ENCODE measurements around the gene MCM3AP.

The MCM3AP gene

DNA sequence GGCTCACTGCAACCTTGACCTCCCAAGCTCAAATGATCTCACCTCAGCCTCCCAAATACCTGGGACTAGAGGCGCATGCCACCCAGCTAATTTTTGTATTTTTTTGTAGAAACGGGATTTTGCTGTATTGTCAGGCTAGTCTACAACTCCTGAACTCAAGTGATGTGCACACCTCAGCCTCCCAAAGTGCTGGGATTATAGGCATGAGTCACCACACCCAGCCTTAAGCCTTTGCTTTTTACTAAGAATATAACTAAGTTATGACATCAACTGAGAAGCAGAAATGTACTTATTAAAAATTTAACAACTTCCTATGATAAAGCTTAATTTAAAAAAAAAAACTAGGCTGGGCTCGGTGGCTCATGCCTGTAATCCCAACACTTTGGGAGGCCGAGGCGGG, 47.9 kb downstream of the MCM3AP start:
- Histone ChIP-seq H3K9ac (ENCODE audit: low read length) (no peak overlapping the region), H3K9me3 (ENCODE audit: low read length) (no peaks in the 10 kb centered on the region), H3K4me3 (ENCODE audit: low read depth, low read length, poor library complexity, severe bottlenecking) (no peak overlapping the region), H3K79me2 (ENCODE audit: insufficient read depth, low read length) (no peaks in the 10 kb centered on the region), H3K9me2 (ENCODE audit: low read depth, low read length) (no peaks in the 10 kb centered on the region), H4K20me1 (ENCODE audit: insufficient read depth, low read length) (no peaks in the 10 kb centered on the region), H3K27ac (ENCODE audit: low read depth, low read length, poor library complexity, severe bottlenecking) (no peak overlapping the region), H3K36me3 (ENCODE audit: insufficient read depth, low read length) (peaks cover 95% of the 10 kb centered on the region), H3K27me3 (ENCODE audit: insufficient read depth, low read length) (no peaks in the 10 kb centered on the region), H3F3A (ENCODE audit: insufficient read depth, low read length) (no peaks in the 10 kb centered on the region), H3K4me2 (ENCODE audit: low read length) (no peak overlapping the region), H3K4me1 (ENCODE audit: insufficient read depth, low read length, severe bottlenecking) (no peaks in the 10 kb centered on the region), H2AFZ (ENCODE audit: low read length) (no peak overlapping the region)
- no peak for TF ChIP-seq EZH2 (IDR thresholded peaks at IDR 0.05; ENCODE audit: borderline replicate concordance, low read length)
- TF ChIP-seq, protein P1, sequence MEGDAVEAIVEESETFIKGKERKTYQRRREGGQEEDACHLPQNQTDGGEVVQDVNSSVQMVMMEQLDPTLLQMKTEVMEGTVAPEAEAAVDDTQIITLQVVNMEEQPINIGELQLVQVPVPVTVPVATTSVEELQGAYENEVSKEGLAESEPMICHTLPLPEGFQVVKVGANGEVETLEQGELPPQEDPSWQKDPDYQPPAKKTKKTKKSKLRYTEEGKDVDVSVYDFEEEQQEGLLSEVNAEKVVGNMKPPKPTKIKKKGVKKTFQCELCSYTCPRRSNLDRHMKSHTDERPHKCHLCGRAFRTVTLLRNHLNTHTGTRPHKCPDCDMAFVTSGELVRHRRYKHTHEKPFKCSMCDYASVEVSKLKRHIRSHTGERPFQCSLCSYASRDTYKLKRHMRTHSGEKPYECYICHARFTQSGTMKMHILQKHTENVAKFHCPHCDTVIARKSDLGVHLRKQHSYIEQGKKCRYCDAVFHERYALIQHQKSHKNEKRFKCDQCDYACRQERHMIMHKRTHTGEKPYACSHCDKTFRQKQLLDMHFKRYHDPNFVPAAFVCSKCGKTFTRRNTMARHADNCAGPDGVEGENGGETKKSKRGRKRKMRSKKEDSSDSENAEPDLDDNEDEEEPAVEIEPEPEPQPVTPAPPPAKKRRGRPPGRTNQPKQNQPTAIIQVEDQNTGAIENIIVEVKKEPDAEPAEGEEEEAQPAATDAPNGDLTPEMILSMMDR (IDR thresholded peaks at IDR 0.05; ENCODE audit: low read length) = no peak

DNA sequence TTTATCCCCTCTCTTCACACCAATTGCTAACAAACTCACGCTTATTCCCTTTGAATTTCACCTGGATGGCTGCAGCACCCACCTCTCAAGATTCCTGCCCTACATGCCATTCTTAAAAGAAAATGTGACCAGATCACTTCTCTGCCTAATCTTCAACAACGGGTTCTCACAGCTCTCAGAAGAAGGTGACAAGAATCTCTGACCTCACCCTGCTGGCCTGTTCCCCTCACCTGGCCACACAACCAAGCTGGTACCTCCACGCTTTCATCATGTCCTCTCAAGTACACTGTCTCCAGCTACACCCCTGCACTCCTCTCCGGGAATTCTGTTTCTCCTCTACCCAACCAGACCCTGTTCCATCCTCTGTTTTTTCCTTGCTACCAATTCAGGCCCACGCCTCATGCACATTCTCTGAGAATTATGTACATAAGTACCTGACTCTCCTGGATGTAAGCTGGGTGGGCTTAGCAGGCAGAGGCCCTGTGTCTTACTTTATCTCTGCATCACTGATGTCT, 50.9 kb downstream of the MCM3AP start:
- peaks cover 19% of the 10 kb centered on the region for H3K4me1 ChIP-seq (ENCODE audit: insufficient read depth, low read length, severe bottlenecking)
- H3K9me2 ChIP-seq (ENCODE audit: low read depth, low read length) = no peaks in the 10 kb centered on the region
- H3K9ac ChIP-seq (ENCODE audit: low read length) = no peak overlapping the region
- H3K36me3 ChIP-seq (ENCODE audit: insufficient read depth, low read length) = peaks cover 89% of the 10 kb centered on the region
- H3K4me2 ChIP-seq (ENCODE audit: low read length) = no peak overlapping the region
- H3K79me2 ChIP-seq (ENCODE audit: insufficient read depth, low read length) = no peaks in the 10 kb centered on the region
- H3K9me3 ChIP-seq (ENCODE audit: low read length) = no peaks in the 10 kb centered on the region
- TF ChIP-seq, protein P1 (IDR thresholded peaks at IDR 0.05; ENCODE audit: low read length) = no peak
- no peak for TF ChIP-seq EZH2 (IDR thresholded peaks at IDR 0.05; ENCODE audit: borderline replicate concordance, low read length)
- no peaks in the 10 kb centered on the region for H3K27me3 ChIP-seq (ENCODE audit: insufficient read depth, low read length)
- no peak overlapping the region for H3K4me3 ChIP-seq (ENCODE audit: low read depth, low read length, poor library complexity, severe bottlenecking)
- no peak overlapping the region for H2AFZ ChIP-seq (ENCODE audit: low read length)
- no peaks in the 10 kb centered on the region for H3F3A ChIP-seq (ENCODE audit: insufficient read depth, low read length)
- no peak overlapping the region for H3K27ac ChIP-seq (ENCODE audit: low read depth, low read length, poor library complexity, severe bottlenecking)
- no peaks in the 10 kb centered on the region for H4K20me1 ChIP-seq (ENCODE audit: insufficient read depth, low read length)

GRCh38 chr21:46229923-46230260, 55.5 kb downstream of the MCM3AP start:
- peaks cover 14% of the 10 kb centered on the region; the same call in 1 of the 2 replicates for H3K79me2 ChIP-seq (ENCODE audit: insufficient read depth, low read length)
- no peak overlapping the region for H2AFZ ChIP-seq (ENCODE audit: low read length)
- no peaks in the 10 kb centered on the region for H4K20me1 ChIP-seq (ENCODE audit: insufficient read depth, low read length)
- TF ChIP-seq, protein P1 (IDR thresholded peaks at IDR 0.05; ENCODE audit: low read length) = no peak
- TF ChIP-seq EZH2 (IDR thresholded peaks at IDR 0.05; ENCODE audit: borderline replicate concordance, low read length) = no peak
- H3K9me3 ChIP-seq (ENCODE audit: low read length) = no peaks in the 10 kb centered on the region
- H3K4me1 ChIP-seq (ENCODE audit: insufficient read depth, low read length, severe bottlenecking) = peaks cover 49% of the 10 kb centered on the region
- H3K9me2 ChIP-seq (ENCODE audit: low read depth, low read length) = no peaks in the 10 kb centered on the region
- no peaks in the 10 kb centered on the region for H3K27me3 ChIP-seq (ENCODE audit: insufficient read depth, low read length)
- H3K4me2 ChIP-seq (ENCODE audit: low read length) = peak overlapping the region; percentile 89
- H3K36me3 ChIP-seq (ENCODE audit: insufficient read depth, low read length) = peaks cover 58% of the 10 kb centered on the region
- H3F3A ChIP-seq (ENCODE audit: insufficient read depth, low read length) = no peaks in the 10 kb centered on the region
- peak overlapping the region; percentile 79 for H3K9ac ChIP-seq (ENCODE audit: low read length)
- H3K4me3 ChIP-seq (ENCODE audit: low read depth, low read length, poor library complexity, severe bottlenecking) = peak overlapping the region; percentile 75
- H3K27ac ChIP-seq (ENCODE audit: low read depth, low read length, poor library complexity, severe bottlenecking) = peak overlapping the region; percentile 55

Data from OCI-LY1 (cell line).